Measurements from ENCODE around the gene UCP2. TPM values are rescaled to one million over a fixed set of nuclear protein-coding genes. Genes with fewer than 3 reads are reported as not detected.

The UCP2 gene, protein sequence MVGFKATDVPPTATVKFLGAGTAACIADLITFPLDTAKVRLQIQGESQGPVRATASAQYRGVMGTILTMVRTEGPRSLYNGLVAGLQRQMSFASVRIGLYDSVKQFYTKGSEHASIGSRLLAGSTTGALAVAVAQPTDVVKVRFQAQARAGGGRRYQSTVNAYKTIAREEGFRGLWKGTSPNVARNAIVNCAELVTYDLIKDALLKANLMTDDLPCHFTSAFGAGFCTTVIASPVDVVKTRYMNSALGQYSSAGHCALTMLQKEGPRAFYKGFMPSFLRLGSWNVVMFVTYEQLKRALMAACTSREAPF
- 73.2 TPM for total RNA-seq

DNA sequence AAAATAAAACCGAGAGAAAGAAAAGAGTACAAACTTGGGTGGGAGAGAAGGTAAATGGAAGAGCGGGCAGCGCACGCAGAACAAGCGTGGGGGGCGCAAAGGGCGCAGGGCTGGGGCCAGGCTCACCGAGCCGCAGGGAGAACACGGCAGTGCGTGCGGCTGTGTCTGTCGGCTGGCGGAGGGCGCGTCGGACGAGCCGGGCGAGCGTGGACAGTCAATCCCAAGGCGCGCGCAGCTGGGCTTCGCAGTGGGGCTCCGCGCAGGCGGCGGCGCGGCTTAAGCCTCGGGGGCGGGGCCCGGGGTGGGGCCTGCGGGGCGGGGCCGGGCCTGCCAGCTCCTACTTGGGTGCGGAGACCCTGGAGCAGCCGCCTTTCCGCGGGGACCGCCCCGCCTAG, at the start of gene UCP2:
Gene UCP2 (minus strand): TSS at position 249 of the 395 bp plus-strand sequence. CDS start 4,465 bp downstream, outside the sequence.
- peak; percentile 94 for DNase-seq

DNA sequence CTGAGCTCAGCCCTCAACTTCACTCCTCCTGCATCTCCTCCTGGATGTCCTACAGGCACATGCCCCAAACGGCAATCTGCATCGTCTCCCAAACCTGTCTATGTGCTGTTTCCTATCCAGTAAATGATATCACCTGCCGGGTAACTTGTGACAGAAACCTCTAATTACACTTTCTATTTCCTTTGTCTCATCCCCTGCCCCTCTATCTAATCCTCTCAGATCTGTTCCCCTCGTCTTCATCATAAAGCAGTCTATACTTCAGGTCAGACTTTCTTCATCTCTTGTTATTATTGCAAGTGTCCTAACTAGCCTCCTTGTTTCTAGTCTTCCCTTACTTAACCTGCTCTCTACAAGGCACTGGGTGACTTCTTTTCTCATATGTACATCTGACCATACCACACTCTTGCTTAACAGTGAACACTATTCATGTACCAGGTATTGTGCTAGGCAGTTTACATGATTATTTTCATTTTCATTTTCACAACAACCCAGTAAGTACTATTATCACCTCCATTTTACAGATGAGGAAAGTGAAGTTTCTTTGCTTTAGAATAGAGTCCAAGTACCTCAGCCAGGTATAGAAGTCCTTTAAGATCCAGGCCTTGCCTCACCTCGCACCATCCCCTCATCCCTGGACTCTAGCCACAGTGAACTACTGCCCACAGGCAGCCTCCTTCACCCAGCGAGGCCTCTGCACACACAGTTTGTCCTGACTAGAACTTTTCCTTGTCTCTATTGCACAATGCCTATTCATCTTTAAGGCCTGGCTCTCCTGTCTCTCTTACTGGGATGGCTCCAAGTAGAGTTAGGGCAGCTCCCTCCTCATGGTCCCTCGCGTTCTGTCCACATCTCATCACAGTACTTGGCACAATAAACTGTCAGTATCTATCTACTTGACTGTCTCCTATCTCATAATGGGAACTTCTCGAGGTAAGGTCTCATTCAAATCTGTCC, 48.4 kb upstream of the UCP2 start:
- no peak for DNase-seq

DNA sequence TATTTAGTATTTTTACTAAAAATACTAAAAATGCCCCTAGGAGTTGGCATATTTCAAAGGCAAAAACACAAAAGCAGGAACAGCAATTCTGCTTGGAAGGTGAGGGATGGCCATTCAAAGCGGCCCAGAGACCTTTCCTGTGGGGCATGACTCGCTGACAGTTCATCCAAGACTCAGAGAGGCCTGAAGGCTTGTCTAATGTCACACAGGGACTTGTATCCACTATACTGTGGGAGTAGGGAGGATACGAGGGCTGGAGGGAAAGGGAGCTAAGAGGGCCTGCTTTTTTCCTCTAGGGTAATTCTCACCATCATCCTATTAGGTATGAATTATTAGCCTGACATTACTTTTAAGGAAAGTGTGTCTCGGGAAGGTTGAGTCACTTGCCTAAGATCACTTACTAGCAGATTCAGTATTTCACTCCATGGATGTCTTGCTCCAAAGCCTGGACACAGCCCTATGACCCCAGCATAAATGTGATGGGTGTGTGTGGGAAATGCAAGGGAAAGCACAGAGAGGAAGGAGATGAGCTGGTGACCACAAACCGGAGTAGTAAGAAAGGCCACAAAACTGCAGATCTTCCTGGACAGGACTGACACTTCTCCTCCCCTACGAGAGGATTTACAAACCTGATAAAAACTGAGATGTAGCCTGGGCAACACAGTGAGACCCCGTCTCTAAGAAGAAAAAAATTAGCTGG, 43.0 kb upstream of the UCP2 start:
- no peak for DNase-seq

DNA sequence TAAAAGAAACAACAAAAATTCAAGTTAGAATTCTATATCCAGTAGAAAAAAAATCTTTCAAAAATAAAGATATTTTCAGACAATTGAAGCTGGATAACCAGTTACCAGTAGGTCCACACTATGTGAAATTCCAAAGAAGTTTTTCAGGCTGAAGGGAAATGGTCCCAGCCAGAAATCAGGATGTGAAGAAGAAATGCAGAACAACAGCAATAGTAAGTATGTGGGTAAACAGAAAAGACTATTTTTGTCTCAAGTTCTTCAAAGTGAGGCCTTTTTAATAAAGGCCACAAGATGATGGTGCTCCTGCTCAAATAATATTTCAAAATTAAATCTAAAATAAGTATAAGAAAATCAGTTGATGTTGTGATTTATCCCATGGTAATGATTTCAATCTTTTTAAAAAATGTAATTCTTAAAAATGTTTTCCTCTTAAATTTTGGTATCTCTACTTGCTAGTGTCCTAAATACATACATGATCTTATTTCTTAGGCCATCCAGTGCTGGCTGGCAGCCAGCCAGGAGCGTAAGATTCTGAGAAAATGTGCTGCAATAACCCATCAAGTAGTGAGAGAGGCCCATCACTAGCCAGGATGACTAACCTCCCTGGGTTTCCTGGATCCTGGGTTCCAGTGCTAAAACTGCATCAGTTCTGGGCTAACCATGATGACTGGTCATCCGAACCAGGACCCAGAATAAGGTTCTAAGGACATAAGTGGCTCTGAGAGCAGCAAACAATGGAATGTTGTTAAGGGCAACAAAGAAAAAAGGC, 41.8 kb upstream of the UCP2 start:
- DNase-seq: peak; percentile 28

DNA sequence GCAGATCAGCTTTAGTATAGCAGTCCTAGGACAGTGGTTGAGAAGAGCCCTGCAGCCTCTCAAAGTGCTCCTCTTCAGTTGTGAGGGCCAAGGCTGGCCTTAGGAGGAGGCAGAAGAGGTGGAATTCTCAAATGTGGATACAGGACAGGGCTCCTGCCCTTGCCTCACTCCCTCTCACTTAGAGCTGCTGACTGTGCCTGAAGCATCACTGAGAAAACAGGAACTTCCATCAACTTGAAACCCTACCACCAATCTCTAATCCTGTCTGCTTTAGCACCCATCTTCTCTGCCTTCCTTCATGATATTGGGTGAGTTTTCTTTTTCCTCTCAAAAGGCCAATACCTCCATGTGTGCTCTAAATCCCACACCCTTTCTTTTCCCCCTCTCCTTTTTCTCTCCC, 40.6 kb upstream of the UCP2 start:
- DNase-seq: no peak

DNA sequence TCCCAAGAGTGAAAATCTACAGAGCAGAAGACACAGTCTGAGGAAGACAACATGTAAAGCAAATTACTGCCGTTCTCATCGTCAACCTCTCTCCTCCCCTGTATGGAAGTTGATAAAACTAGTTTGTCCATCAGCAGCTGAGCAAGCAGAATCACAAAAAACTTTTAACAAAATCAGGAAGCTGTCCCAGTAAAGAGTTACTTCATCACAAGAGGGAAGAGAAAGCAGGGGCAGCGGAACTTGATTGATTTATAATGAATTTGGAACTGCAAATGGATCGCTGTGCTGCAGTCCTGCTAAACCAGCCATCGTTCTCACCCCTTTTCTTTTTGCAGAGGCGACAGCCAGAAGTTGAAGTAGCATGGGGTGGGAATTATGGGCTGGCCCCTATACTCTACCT, 39.9 kb upstream of the UCP2 start:
- no peak for DNase-seq

DNA sequence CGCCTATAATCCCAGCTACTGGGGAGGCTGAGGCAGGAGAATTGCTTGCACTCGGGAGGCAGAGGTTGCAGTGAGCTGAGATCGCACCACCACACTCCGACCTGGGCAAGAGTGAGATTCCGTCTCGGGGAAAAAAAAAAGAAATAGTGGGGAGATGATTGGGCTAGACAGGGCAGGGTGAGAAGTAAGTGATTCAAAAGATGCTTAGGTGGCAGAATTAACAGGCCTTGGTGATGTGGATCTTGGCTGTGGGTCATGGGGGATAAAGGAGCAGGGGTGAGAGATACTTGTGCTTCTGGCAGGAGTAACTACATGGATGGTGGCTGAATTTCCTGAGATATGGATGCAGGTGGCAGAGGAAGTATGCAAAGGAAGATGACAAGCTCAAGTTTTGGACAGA, 39.4 kb upstream of the UCP2 start:
- DNase-seq: no peak

DNA sequence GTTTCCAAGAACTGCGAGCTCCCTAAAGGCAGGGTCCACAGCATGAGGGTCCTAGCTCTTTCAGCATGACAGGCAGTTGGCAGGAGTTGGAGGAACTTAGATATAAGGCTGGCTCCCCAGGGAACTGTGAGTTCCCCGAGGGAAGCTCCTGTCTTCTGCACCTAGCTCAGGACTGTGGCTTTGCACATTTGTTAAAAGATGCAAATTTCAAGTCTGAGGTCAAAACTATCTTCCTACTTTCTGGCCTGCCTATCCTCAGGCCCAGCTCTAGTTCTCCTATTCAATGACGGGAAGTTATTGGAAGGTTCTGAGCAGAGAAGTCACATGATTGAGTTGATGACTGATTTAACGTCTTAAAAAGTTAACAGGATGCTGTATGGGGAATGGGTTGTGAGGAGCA, 37.9 kb upstream of the UCP2 start:
- no peak for DNase-seq

DNA sequence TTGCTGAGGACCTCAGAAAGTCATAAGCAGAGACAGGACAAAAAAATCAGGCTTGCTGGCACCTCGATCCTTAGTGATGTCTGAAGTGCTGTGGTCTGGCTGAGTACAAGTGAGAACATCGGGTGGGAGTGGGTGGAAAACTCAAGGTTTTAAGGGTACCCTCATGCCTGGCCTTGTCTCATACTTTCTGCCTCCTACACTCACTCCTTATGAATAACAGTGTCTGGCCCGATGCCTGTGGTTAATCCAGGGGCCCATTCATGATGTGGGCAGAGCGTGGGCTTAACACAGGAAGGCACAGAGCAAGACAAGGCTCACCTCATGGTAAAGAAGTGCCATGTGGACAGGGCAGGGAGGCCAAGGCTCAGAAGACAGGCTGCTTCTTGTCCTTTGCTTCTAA, 37.2 kb upstream of the UCP2 start:
- no peak for DNase-seq

DNA sequence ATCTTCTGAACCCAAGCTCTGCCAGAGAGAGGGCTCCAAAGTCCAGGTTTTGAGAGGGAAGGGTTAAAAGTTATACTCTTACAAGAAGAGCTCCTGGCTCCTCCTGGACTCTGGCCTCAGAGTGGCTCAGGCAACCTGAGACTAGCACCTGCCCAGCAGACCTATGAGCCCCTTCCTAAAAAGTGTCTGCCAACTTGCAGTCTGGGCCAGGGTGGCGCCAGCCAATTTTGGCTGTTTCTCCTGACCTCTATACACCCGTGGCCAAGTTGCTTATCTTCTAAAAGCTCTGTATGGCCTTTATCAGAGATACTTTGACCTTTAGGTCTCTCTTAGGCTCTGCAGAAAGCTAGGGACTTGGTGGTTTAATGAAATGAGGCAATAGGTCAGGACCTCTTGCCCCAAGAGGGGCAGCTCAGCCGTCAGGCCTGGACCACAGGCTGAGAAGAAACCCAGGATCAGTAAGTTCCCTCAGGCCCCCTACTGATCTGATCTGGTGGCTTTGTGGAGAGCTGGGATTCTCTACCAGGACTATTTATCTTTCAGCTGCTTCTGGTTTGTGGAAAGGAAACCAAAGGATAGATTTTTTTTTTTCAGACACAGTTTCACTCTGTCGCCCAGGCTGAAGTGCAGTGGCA, 36.6 kb upstream of the UCP2 start:
- no peak for DNase-seq

DNA sequence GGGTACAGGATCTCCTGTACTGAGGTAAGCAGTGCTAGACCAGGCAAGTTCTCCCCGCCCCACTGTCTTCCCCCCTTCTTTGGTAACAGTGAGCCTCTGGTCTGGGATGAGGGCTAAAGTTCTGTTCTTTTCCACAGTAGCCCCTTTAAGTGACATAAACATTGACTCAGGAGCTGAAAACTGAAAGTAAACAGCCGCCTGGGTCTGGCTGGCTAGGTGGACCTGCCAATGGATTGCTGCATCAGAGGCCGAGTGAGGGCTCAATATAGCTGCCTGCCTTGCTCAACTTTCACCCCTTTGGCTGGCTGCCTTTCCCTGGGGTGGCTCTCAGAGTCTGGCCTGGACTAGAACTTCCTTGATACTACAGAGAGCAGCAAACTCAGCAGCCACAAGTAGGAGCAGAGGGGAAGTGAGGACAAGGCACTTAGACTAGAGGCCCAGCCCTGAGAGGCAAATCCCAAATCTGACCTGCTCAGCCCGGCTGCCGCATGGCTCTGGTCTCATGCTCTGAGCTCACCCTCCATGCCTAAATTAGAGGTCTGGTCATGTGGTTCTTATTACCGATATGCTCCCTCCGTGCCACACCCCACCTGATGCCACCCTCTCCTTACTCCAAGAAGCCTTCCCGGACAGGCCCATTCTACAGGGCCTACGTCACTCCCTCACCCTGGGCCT, 35.8 kb upstream of the UCP2 start:
- DNase-seq: peak; percentile 45

DNA sequence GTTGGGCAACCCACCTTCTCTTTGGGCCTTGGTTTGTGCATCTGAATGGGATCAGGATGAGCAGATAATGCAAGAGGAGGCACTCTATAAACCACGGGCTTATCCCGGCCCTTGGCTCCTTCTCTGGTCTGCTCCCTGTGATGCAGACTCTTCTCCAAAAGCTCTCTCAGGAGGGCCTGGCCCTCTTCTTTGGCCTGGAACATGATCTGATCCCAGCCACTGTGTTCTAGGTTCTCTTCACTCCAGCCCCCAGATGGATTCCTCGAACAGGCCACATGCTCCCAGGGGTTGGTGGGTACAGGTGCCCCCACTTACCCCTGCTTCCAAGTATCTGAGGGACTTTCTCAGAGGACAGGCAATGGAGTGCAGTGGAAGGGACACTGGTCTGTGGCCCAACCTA, 35.0 kb upstream of the UCP2 start:
- no peak for DNase-seq

DNA sequence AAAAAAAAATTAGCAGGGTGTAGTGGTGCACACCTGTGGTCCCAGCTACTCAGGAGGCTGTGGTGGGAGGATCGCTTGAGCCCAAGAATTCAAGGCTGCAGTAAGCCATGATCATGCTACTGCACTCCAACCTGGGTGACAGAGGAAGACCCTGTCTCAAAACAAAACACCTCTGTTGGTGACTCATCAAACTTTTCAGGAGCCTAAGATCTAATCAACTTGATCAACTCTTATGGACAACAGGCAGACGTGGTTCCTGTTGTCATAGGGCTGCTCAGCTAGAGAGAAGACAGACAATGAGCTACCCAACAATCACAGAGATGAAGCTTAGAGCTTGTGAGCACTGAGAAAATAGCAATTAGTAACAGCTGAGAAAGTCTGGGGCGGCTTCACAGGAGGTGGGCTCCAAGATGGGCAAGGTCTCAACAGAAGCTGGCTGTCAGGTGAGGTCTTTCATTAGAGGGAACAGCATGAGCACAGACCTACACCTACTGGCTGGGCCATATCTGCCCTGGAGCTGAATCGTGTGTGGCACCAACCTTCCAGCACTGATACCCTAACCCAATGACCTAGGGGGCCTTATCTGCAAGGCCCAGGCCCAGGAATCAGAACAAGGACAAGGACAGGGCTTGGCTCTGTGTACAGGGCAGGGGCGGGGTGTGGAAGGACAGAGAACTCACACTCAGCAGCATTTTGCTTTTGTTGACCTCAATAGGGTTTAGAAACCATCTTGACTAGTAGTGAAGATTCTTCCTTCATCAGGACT, 33.5 kb upstream of the UCP2 start:
- no peak for DNase-seq

DNA sequence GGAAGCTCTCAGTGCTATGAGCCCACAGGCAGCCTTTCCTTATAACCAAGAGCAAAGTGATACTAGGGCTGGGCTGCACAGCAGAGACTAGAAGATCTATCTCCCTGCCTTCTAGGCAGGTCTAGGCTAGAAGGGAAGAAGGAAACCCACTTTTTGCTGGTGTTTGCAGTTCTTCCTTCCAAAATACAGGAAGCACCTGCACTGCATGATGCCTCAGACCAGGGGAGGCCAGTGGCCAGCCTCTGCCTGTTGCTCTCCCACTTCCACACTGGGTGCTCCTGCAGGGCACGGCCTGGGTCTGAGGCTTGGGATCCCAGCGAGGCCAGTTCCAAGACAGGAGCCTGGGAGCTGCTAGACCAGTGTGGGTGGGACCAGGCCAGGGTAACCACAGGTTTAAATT, 32.2 kb upstream of the UCP2 start:
- DNase-seq: no peak

DNA sequence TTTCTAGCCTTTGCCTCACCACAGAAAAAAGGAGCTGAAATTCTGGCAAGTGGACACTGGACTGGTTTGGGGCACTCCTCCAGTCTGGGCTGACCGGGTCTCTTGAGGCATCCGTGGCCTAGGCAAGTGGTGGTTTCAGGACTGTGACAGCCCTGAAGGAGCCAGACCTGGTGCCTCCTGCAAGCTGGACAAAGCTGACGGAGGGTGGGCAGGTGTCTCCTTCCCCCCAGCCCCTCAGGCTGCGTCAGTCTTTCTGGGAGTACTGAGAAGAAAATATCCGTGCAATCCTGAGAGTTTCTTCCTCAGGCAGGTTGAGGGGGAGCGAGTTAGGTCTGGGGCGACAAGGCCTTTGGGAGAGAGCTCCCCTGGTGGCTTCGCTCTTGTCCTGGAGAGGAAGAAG, 30.5 kb upstream of the UCP2 start:
- DNase-seq: no peak

DNA sequence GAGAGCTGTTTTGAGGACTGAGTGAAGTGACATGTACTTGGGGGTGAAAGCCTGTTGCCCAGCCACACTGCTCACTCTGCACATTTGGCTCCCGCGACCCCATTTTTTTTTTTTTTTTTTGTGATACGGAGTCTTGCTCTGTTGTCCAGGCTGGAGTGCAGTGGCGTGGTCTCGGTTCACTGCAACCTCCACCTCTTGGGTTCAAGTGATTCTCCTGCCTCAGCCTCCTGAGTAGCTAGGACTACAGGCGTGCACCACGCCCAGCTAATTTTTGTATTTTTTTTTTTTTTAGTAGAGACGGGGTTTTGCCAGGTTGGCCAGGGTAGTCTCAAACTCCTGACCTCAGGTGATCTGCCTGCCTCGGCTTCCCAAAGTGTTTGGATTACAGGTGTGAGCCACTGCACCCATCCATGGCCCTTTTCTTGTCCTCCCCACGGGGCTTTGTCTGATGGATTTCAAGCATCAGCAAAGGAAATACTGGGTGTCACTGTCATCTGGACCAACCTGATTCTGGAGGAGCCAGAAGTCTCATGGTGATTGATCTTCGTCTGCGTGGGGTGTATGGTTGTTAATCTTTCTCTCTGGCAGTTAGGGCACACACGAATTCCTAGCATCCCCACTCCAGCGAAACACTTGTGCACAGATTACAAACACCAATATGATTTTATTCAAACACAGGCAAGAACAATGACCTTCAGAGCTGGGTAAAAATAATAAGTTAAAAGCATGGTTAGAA, 29.6 kb upstream of the UCP2 start:
- DNase-seq: no peak

DNA sequence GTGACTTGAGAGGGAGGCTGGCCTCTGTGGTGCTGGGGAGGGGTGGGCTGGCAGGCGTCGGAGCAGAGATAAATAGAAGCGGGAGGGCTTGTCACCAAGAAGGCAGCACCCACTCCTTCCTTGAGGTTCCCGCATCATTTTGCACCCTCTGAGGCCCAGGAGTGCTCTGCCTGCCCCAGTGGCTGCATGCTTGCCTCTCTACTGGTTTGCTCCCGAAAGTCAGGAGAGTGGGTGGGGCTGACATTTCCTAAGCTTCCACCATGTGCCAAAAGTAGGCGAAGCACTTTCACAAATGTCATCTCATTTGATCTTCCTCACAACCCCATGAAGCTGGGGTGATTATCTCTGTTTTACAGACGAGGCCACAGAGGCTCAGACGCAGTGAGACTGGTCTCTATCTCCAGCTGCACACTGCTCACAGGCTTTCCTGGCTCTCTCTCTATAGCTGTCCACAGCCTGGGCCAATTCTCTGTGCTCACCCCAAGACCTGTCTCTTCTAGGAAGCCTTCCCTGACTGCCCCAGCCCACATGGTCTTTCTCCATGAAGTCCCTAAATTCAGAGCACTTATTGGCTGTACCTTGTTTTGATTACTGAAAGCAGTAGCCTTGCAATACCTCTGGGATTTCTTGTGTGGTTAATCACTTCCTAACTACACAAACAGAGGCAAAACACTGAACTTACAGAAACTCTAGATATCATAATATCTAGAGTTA, 28.9 kb upstream of the UCP2 start:
- DNase-seq: no peak
